NCI-H82 treated with DMSO at 0.1 percent for 48 hours (cell line): ENCODE measurements around the gene GFY.
"Not testable (repeated sequence)": the region's sequence is repeated elsewhere in the genome, so short reads cannot be mapped to it uniquely, and the experiment has no call there.

Experiments used
- DNase-seq: peaks from one replicate; lab custom pipeline; 2025; ENCODE audit not compliant: unreplicated experiment; lab: John Stamatoyannopoulos, UW

GFY gene

GRCh38 chr19:49443366-49444099 is 18.3 kb downstream of the GFY start:
- DNase-seq, result peak; percentile 91

GRCh38 chr19:49444100-49444700 is 19.0 kb downstream of the GFY start:
- DNase-seq, result not testable (repeated sequence)

GRCh38 chr19:49445997-49446396 is 20.8 kb downstream of the GFY start:
- no peak for DNase-seq

- peak; percentile 25 for DNase-seq
Measured at GRCh38 chr19:49447485-49448431, 22.6 kb downstream of the GFY start.

DNA sequence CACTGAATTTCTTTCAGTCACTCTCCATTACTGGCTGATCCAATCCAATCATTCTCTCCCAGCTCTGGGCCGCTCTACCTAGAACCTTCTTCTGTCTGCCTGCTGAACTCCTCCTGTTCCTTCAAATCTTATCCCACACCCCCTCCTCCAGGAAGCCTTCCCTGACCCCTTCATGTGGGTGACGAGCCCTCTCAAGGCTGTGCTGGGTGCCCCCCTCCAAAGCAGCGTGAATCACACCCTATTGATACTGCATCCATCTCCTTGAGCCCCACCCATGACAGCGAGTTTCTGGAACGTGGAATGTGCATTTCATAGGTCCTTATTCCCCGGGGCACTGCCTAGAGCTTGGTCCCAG is 23.2 kb downstream of the GFY start:
- DNase-seq, result no peak

DNA sequence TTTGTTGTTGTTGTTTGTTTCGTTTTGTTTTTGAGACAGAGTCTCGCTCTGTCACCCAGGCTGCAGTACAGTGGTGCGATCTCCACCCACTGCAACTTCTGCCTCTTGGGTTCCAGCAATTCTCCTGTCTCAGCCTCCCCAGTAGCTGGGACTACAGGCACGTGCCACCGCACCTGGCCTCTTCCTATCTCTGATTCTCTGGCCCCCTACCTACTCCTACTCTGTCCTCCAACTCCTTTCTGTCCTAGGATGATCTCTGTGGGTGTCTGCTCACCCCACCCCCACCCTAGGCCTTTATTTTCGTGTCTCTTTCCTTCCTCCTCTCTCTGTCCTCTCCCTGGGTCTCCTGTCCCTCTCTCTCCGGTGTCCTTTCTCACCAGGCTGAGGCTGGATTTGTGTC is 25.2 kb downstream of the GFY start:
- DNase-seq, result no peak

- peak; percentile 100 for DNase-seq
Measured at GRCh38 chr19:49451430-49452181, 26.4 kb downstream of the GFY start, which contains the start of gene PIH1D1. Gene PIH1D1, minus strand, starts transcription at chr19:49451814. Its CDS starts 240 bp downstream, at chr19:49451574.

GRCh38 chr19:49453013-49453756 is 28.0 kb downstream of the GFY start, which contains the start of gene ALDH16A1:
Gene ALDH16A1, plus strand, starts transcription at chr19:49453225. Its CDS starts 107 bp downstream, at chr19:49453332.
- peak; percentile 98 for DNase-seq

- DNase-seq, result no peak
Measured at GRCh38 chr19:49453757-49454240, 28.6 kb downstream of the GFY start.

GRCh38 chr19:49455773-49456172 is 30.6 kb downstream of the GFY start:
- DNase-seq, result no peak

DNA sequence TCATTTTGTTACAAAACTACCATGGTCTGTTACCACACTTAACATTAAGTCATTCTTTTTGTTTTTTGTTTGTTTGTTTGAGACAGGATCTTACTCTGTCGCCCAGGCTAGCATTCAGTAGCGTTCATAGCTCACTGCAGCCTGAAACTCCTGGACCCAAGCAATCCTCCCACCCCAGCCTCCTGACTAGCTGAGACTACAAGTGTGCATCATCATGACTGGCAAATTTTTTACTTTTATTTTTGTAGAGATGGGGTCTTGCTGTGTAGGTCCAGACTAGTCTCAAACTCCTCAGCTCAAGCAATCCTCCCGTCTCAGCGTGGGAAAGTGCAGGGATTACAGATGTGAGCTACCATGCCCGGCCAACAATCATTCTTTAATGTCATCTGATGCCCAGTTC is 31.1 kb downstream of the GFY start:
- DNase-seq, result no peak

GRCh38 chr19:49458567-49458903 is 33.3 kb downstream of the GFY start:
- DNase-seq, result no peak

- no peak for DNase-seq
Measured at GRCh38 chr19:49459388-49459787, 34.2 kb downstream of the GFY start.

- not testable (repeated sequence) for DNase-seq
Measured at GRCh38 chr19:49461130-49461529, 35.9 kb downstream of the GFY start.

GRCh38 chr19:49461656-49462055 is 36.5 kb downstream of the GFY start:
- DNase-seq, result no peak

- DNase-seq, result no peak
Measured at GRCh38 chr19:49462492-49462891, 37.3 kb downstream of the GFY start.

DNA sequence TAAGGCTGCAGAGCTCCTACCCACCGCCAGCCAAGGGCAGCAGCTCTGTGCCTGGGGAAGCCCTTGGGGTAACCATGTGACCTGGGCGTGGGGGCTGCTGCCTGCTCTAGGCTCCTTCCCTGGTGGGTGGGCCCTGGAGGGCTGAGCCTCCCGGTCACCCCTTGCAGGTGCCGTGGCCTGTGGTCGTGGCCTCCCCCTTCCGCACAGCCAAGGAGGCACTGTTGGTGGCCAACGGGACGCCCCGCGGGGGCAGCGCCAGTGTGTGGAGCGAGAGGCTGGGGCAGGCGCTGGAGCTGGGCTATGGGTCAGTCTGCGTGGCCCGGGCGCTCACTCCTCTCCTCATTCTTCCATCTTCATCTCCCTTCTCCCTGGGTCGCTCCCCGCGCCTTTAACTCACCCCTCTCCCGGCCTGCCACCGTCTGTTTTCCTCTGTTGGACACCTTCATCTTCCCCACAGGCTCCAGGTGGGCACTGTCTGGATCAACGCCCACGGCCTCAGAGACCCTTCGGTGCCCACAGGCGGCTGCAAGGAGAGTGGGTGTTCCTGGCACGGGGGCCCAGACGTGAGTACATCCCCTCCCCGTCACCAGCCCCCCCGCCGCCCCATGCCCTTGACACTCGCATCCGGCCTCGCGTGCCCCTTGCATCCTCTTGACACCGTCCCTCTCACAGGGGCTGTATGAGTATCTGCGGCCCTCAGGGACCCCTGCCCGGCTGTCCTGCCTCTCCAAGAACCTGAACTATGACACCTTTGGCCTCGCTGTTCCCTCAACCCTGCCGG is 39.0 kb downstream of the GFY start:
- no peak for DNase-seq

DNA sequence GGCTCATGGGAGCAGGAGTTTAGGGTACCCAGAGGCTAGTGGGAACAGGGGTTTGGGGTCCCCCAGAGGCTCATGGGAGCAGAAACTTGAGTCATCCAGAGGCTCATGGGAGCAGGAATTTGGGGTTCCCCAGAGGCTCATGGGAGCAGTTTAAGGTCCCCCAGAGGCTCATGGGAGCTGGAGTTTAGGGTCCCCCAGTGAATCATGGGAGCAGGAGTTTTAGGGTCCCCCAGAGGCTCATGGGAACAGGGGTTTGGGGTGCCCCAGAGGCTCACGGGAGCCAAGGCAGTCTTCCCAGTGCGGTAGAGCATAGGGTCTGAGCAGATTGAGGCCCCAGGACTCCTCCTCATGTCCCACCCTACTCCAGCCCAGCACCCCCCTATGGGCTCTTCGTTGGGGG is 40.2 kb downstream of the GFY start:
- no peak for DNase-seq

GRCh38 chr19:49468199-49468598 is 43.0 kb downstream of the GFY start:
- no peak for DNase-seq
